H9 (cell line): Measurements from ENCODE around the gene PNO1. TPM values are rescaled to one million over a fixed set of nuclear protein-coding genes. Genes with fewer than 3 reads are reported as not detected.
A peak's percentile ranks its signal among the peaks of the same experiment; 100 is the strongest.

ENCODE experiments used
- DNase-seq: peaks from one replicate; pipeline ENCODE4 v3.0.0-alpha.2; 2017
- H2AFZ ChIP-seq: one replicate; pipeline ENCODE4 v1.6.1; 2013; ENCODE audit warnings: mild to moderate bottlenecking, low read length, control low read depth, moderate library complexity
- H2AK5ac ChIP-seq: 2 replicates; pipeline ENCODE4 v1.6.1; 2013; ENCODE audit warnings: low read length, control low read depth, mixed read lengths; ENCODE audit not compliant: insufficient read length
- H2BK120ac ChIP-seq: one replicate; pipeline ENCODE4 v1.6.1; 2013; ENCODE audit warnings: low read depth, mild to moderate bottlenecking, low read length, control low read depth, inconsistent platforms; ENCODE audit not compliant: poor library complexity, severe bottlenecking
- H2BK12ac ChIP-seq: 2 replicates; pipeline ENCODE4 v1.6.1; 2013; ENCODE audit warnings: low read length, control low read depth, mixed read lengths, low read depth; ENCODE audit not compliant: insufficient read length
- H2BK15ac ChIP-seq: 2 replicates; pipeline ENCODE4 v1.6.1; 2013; ENCODE audit warnings: low read depth, low read length, control low read depth
- H2BK20ac ChIP-seq: one replicate; pipeline ENCODE4 v1.6.1; 2013; ENCODE audit warnings: low read depth, mild to moderate bottlenecking, low read length, control low read depth, inconsistent platforms; ENCODE audit not compliant: poor library complexity, severe bottlenecking
- H2BK5ac ChIP-seq: 2 replicates; pipeline ENCODE4 v1.6.1; 2013; ENCODE audit warnings: low read length, control low read depth, mixed read lengths; ENCODE audit not compliant: insufficient read length
- H3K14ac ChIP-seq: 2 replicates; pipeline ENCODE4 v1.6.1; 2013; ENCODE audit warnings: low read length, control low read depth; ENCODE audit not compliant: insufficient read depth
- H3K18ac ChIP-seq: 2 replicates; pipeline ENCODE4 v1.6.1; 2013; ENCODE audit warnings: low read depth, mild to moderate bottlenecking, mixed read lengths, low read length, control low read depth; ENCODE audit not compliant: insufficient read length
- H3K23ac ChIP-seq: 2 replicates; pipeline ENCODE4 v1.6.1; 2013; ENCODE audit warnings: low read length, control low read depth, mixed read lengths, low read depth; ENCODE audit not compliant: insufficient read length
- H3K23me2 ChIP-seq: 2 replicates; pipeline ENCODE4 v1.6.1; 2013; ENCODE audit warnings: low read depth, mild to moderate bottlenecking, mixed read lengths, low read length, control low read depth; ENCODE audit not compliant: insufficient read length, poor library complexity, severe bottlenecking
- H3K27ac ChIP-seq: 2 replicates; pipeline ENCODE4 v1.5.1; 2013; ENCODE audit warnings: low read length, control low read depth, mixed read lengths, low read depth; ENCODE audit not compliant: insufficient read length
- H3K27me3 ChIP-seq: 2 replicates; pipeline ENCODE4 v1.6.1; 2013; ENCODE audit warnings: low read length, control low read depth, inconsistent platforms; ENCODE audit not compliant: insufficient read depth
- H3K4ac ChIP-seq: 2 replicates; pipeline ENCODE4 v1.6.1; 2013; ENCODE audit warnings: low read depth, mild to moderate bottlenecking, control low read depth, inconsistent platforms, low read length, moderate library complexity
- H3K4me1 ChIP-seq: 2 replicates; pipeline ENCODE4 v1.6.1; 2013; ENCODE audit warnings: low read length, control low read depth, inconsistent platforms; ENCODE audit not compliant: insufficient read depth
- H3K4me2 ChIP-seq: 2 replicates; pipeline ENCODE4 v1.6.1; 2013; ENCODE audit warnings: low read length, control low read depth, mixed read lengths; ENCODE audit not compliant: insufficient read length, insufficient read depth
- H3K56ac ChIP-seq: 2 replicates; pipeline ENCODE4 v1.6.1; 2013; ENCODE audit warnings: low read depth, mild to moderate bottlenecking, mixed read lengths, low read length, control low read depth; ENCODE audit not compliant: insufficient read length
- H3K79me1 ChIP-seq: 2 replicates; pipeline ENCODE4 v1.6.1; 2013; ENCODE audit warnings: low read depth, mild to moderate bottlenecking, moderate library complexity, low read length, control low read depth, inconsistent platforms; ENCODE audit not compliant: insufficient read depth, poor library complexity, severe bottlenecking
- H3K79me2 ChIP-seq: 2 replicates; pipeline ENCODE4 v1.6.1; 2013; ENCODE audit warnings: low read length, control low read depth, inconsistent platforms; ENCODE audit not compliant: insufficient read depth
- H3K9ac ChIP-seq: 2 replicates; pipeline ENCODE4 v1.6.1; 2013; ENCODE audit warnings: low read length, control low read depth, mixed read lengths; ENCODE audit not compliant: insufficient read length; ENCODE audit errors: extremely low read depth
- H3K9me3 ChIP-seq: one replicate; pipeline ENCODE4 v1.6.1; 2013; ENCODE audit warnings: low read depth, low read length, inconsistent platforms; ENCODE audit not compliant: control insufficient read depth
- H3T11ph ChIP-seq: one replicate; pipeline ENCODE4 v1.6.1; 2013; ENCODE audit warnings: mild to moderate bottlenecking, low read length, control low read depth, inconsistent platforms
- H4K20me1 ChIP-seq: one replicate; pipeline ENCODE4 v1.6.1; 2013; ENCODE audit not compliant: control insufficient read depth, insufficient read length, insufficient read depth
- H4K5ac ChIP-seq: 2 replicates; pipeline ENCODE4 v1.6.1; 2013; ENCODE audit warnings: low read depth, mild to moderate bottlenecking, mixed read lengths, low read length, control low read depth; ENCODE audit not compliant: insufficient read length
- H4K8ac ChIP-seq: replicated peaks from 2 replicates; pipeline ENCODE4 v1.6.1; 2013; ENCODE audit warnings: low read length, control low read depth, mixed read lengths, low read depth; ENCODE audit not compliant: insufficient read length
- H4K91ac ChIP-seq: 2 replicates; pipeline ENCODE4 v1.6.1; 2013; ENCODE audit warnings: low read depth, mild to moderate bottlenecking, moderate library complexity, mixed read lengths, low read length, control low read depth; ENCODE audit not compliant: insufficient read length
- H3K27ac Mint-ChIP-seq, 3 experiments: 2 replicates in 2 of 3; 3 replicates in 1 of 3; pipeline ENCODE4 v1.8.0; 2020 to 2021; ENCODE audit warnings: mixed read lengths in 3 of 3, mild to moderate bottlenecking in 1 of 3, moderate library complexity in 1 of 3
- H3K27me3 Mint-ChIP-seq: 2 replicates; pipeline ENCODE4 v1.8.0; 2021; ENCODE audit warnings: low read depth, mild to moderate bottlenecking, moderate library complexity, mixed read lengths
- H3K36me3 Mint-ChIP-seq, 3 experiments: 2 replicates in 2 of 3; 3 replicates in 1 of 3; pipeline ENCODE4 v1.8.0; 2020 to 2021; ENCODE audit warnings: low read depth in 3 of 3, mixed read lengths in 3 of 3; ENCODE audit not compliant: insufficient read depth in 1 of 3
- H3K4me1 Mint-ChIP-seq, 2 experiments: 2 replicates each; pipeline ENCODE4 v1.8.0; 2020; ENCODE audit warnings: mixed read lengths in 2 of 2
- H3K4me3 Mint-ChIP-seq, 2 experiments: 2 replicates in 1 of 2; 3 replicates in 1 of 2; pipeline ENCODE4 v1.8.0; 2020 to 2021; ENCODE audit warnings: mild to moderate bottlenecking in 2 of 2, mixed read lengths in 2 of 2, moderate library complexity in 1 of 2
- H3K9me3 Mint-ChIP-seq, 2 experiments: 2 replicates in 1 of 2; 3 replicates in 1 of 2; pipeline ENCODE4 v1.8.0; 2020; ENCODE audit warnings: mild to moderate bottlenecking in 2 of 2, mixed read lengths in 2 of 2, moderate library complexity in 1 of 2
- CTCF ChIP-seq: fragments of 200-600 bp; sonication (generic); conservative IDR thresholded peaks from 3 replicates; pipeline ENCODE4 v1.8.0; 2021; ENCODE audit warnings: antibody characterized with exemption, mild to moderate bottlenecking
- WGBS: extraction: QIAGEN DNeasy Blood & Tissue Kit; methylation state at CpG from one replicate; pipeline ENCODE4 v1.1.7; 2013; ENCODE audit warnings: missing lambda C conversion rate, low lambda C conversion rate, mixed read lengths; ENCODE audit not compliant: insufficient read length; ENCODE audit errors: extremely low coverage; 5-methylcytosine and 5-hydroxymethylcytosine counted together
- total RNA-seq: library from RNA; stranded (reverse); gene quantifications from 2 replicates; pipeline ENCODE4 v1.2.1, GENCODE V29; 2021

PNO1 gene
- total RNA-seq, 1 experiment from 2014 or later = 46.5 TPM

GRCh38 chr2:68189991-68190784, 32.5 kb downstream of the PNO1 start:
- H3K27ac Mint-ChIP-seq = peak overlapping the region; percentile 68 to 90 (median 76); a peak in 5 of 7 replicates
- Histone ChIP-seq H3K18ac (no peak overlapping the region), H3K79me2 (peaks cover 7% of the 10 kb centered on the region; the same call in 1 of the 2 replicates), H2AK5ac (no peak overlapping the region), H4K8ac (no peak overlapping the region), H3K56ac (no peak overlapping the region), H3K4me2 (no peak overlapping the region), H3K27ac (no peak overlapping the region), H4K91ac (no peak overlapping the region), H3K9ac (no peak overlapping the region), H2BK5ac (no peak overlapping the region), H3K4me1 (no peaks in the 10 kb centered on the region), H3K23me2 (no peaks in the 10 kb centered on the region), H2BK12ac (no peak overlapping the region), H2BK15ac (no peak overlapping the region), H3K79me1 (peaks cover 2% of the 10 kb centered on the region), H2AFZ (no peak overlapping the region), H2BK20ac (no peak overlapping the region), H3K4ac (no peak overlapping the region), H3K27me3 (no peaks in the 10 kb centered on the region), H4K20me1 (no peaks in the 10 kb centered on the region), H3K23ac (no peak overlapping the region), H3K14ac (no peak overlapping the region), H2BK120ac (no peak overlapping the region), H3K9me3 (no peaks in the 10 kb centered on the region), H3T11ph (no peak overlapping the region), H4K5ac (no peak overlapping the region)
- H3K36me3 Mint-ChIP-seq = peaks cover 1 to 4% (median 3%) of the 10 kb centered on the region in 3 experiments; a peak in 5 of 7 replicates
- H3K27me3 Mint-ChIP-seq = no peaks in the 10 kb centered on the region
- no peaks in the 10 kb centered on the region for H3K9me3 Mint-ChIP-seq
- DNase-seq = no peak
- no CpG with 5 or more reads among the region's 15 CpGs for WGBS
- peaks cover 6 to 9% of the 10 kb centered on the region in 2 experiments; a peak in 3 of 4 replicates for H3K4me1 Mint-ChIP-seq
- no peak overlapping the region for H3K4me3 Mint-ChIP-seq
- TF ChIP-seq CTCF = no peak
